T-helper 22 cell (primary cell): Measurements from ENCODE around the gene WDSUB1.

Source experiments
- DNase-seq: peaks from one replicate; pipeline ENCODE4 v3.0.0-alpha.2; 2020; ENCODE audit warnings: low read depth

The WDSUB1 gene

GRCh38 chr2:159265171-159265576 is 21.3 kb downstream of the WDSUB1 start:
- no peak for DNase-seq

- DNase-seq = no peak
These were observed 23.6 kb downstream of the WDSUB1 start for GRCh38 chr2:159262904-159263303.

- no peak for DNase-seq
These were observed 24.3 kb downstream of the WDSUB1 start for GRCh38 chr2:159262226-159262625.

GRCh38 chr2:159256159-159256558 is 30.3 kb downstream of the WDSUB1 start:
- DNase-seq = no peak

GRCh38 chr2:159252905-159253304 is 33.6 kb downstream of the WDSUB1 start:
- DNase-seq = no peak

- DNase-seq = no peak
These were observed 35.0 kb downstream of the WDSUB1 start for GRCh38 chr2:159251296-159252173.

- DNase-seq = no peak
These were observed 36.4 kb downstream of the WDSUB1 start for GRCh38 chr2:159249990-159250715.

- DNase-seq = no peak
These were observed 40.0 kb downstream of the WDSUB1 start for GRCh38 chr2:159246325-159246988.

GRCh38 chr2:159243529-159243928 is 43.0 kb downstream of the WDSUB1 start:
- DNase-seq = no peak

GRCh38 chr2:159234868-159235267 is 51.6 kb downstream of the WDSUB1 start:
- no peak for DNase-seq

- DNase-seq = no peak
These were observed 53.9 kb downstream of the WDSUB1 start for GRCh38 chr2:159232456-159233170.

GRCh38 chr2:159230145-159230877 is 56.2 kb downstream of the WDSUB1 start:
- DNase-seq = no peak

GRCh38 chr2:159229476-159230144 is 56.9 kb downstream of the WDSUB1 start:
- no peak for DNase-seq

GRCh38 chr2:159228081-159228581 is 58.4 kb downstream of the WDSUB1 start:
- DNase-seq = no peak

GRCh38 chr2:159227467-159227866 is 59.0 kb downstream of the WDSUB1 start:
- DNase-seq = no peak

GRCh38 chr2:159226608-159227385 is 59.7 kb downstream of the WDSUB1 start:
- DNase-seq = no peak

- no peak for DNase-seq
These were observed 60.4 kb downstream of the WDSUB1 start for GRCh38 chr2:159226059-159226461.

- DNase-seq = no peak
These were observed 61.2 kb downstream of the WDSUB1 start for GRCh38 chr2:159225025-159226016.
